ENCODE results near the gene PDLIM4.

- TF ChIP-seq CTCF (IDR thresholded peaks at IDR 0.05), result peak; percentile 53 to 65 (median 61)
- TF ChIP-seq POLR2A (IDR thresholded peaks at IDR 0.05), result no peak
Measured at GRCh38 chr5:132272311-132273210, 15.1 kb downstream of the PDLIM4 start.

Data from ovary (tissue), 3 donors.